ENCODE results near the gene PORCN. TPM values are rescaled to one million over a fixed set of nuclear protein-coding genes. Genes with fewer than 3 reads are reported as not detected.
A peak's percentile ranks its signal among the peaks of the same experiment; 100 is the strongest.

Gene PORCN
- total and polyA plus RNA-seq, 2 of the 13 experiments (the other 11 are each of a cell fraction or from before 2014, with no cell fraction given) = 3.9 to 5.8 TPM

DNA sequence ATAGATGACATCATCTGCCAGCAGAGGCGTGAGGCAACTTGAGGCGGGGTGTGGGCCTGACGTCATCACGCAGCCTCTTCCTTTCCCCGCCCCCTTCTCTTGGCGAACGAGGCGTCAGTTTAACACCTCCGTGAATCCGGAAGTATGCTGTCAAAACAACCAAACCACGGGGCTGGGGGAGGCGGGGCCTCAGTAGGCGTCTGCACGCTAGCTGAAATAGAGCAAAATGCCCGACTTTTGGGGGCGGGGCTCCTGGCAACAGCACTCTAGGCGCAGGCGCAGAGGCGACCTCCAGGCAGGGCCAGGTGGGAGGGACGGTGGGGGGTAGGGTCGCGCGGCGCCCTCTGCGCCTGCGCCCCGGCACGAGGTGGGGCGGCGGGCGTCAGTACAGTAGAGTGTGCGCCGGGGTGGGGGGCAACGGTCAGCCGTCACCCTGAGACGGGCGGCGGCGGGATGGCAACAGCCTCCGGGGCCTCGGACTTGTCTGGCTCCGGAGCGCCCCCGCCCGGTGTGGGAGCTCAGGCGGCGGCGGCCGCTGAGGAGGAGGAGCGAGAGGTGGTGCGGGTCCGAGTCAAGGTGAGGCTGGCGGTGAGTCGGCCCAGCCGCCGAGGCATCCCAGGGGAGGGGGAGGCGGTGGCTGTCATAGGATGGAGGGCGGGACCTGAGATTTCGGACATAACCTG, 30.7 kb downstream of the PORCN start, which contains the start of gene TBC1D25 (continued):
- TF ChIP-seq ZFX (CRISPR knock-in tag; IDR thresholded peaks at IDR 0.05; ENCODE audit: low read depth) (peak; percentile 62), ZNF350 (CRISPR knock-in tag; IDR thresholded peaks at IDR 0.05; ENCODE audit: borderline replicate concordance, low read depth) (0 out of 2 replicates have a peak, but pooled peaks have one; percentile 24), GMEB1 (CRISPR knock-in tag; IDR thresholded peaks at IDR 0.05; ENCODE audit: borderline replicate concordance) (peak; percentile 83), ZNF564 (CRISPR knock-in tag; IDR thresholded peaks at IDR 0.05) (peak; percentile 38; the same call in 1 of the 2 replicates), MNT (IDR thresholded peaks at IDR 0.05) (peak; percentile 64), SOX6 (IDR thresholded peaks at IDR 0.05) (no peak), SOX6 (CRISPR knock-in tag; IDR thresholded peaks at IDR 0.05) (peak; percentile 22; the same call in 1 of the 2 replicates), ARNT2 (CRISPR knock-in tag; IDR thresholded peaks at IDR 0.05; ENCODE audit: low read depth) (0 out of 2 replicates have a peak, but pooled peaks have one; percentile 41), NFYC (CRISPR knock-in tag; IDR thresholded peaks at IDR 0.05) (no peak), ZMYM2 (CRISPR knock-in tag; IDR thresholded peaks at IDR 0.05) (0 out of 2 replicates have a peak, but pooled peaks have one; percentile 64), ZBTB21 (CRISPR knock-in tag; IDR thresholded peaks at IDR 0.05) (peak; percentile 95), ZNF256 (CRISPR knock-in tag; conservative IDR thresholded peaks at IDR 0.05) (no peak), SPEN (CRISPR knock-in tag; IDR thresholded peaks at IDR 0.05; ENCODE audit: low read depth) (0 out of 2 replicates have a peak, but pooled peaks have one; percentile 31), GABPA (IDR thresholded peaks at IDR 0.05; ENCODE audit: low read depth, low read length) (no peak), GABPA (CRISPR knock-in tag; IDR thresholded peaks at IDR 0.05; ENCODE audit: low read depth) (peak; percentile 54), EZH2 (conservative IDR thresholded peaks at IDR 0.05; ENCODE audit: low read depth, low read length) (no peak), CCDC6 (CRISPR knock-in tag; IDR thresholded peaks at IDR 0.05) (0 out of 2 replicates have a peak, but pooled peaks have one; percentile 78), KMT2B (CRISPR knock-in tag; IDR thresholded peaks at IDR 0.05) (0 out of 2 replicates have a peak, but pooled peaks have one; percentile 11), RCOR2 (CRISPR knock-in tag; IDR thresholded peaks at IDR 0.05) (no peak), TBX3 (IDR thresholded peaks at IDR 0.05; ENCODE audit: borderline replicate concordance) (peak; percentile 97), AGO1 (IDR thresholded peaks at IDR 0.05; ENCODE audit: low read depth, low read length, poor library complexity, severe bottlenecking) (no peak), ELF3 (CRISPR knock-in tag; IDR thresholded peaks at IDR 0.05) (peak; percentile 17; the same call in 1 of the 2 replicates)
- TF ChIP-seq, protein P1, sequence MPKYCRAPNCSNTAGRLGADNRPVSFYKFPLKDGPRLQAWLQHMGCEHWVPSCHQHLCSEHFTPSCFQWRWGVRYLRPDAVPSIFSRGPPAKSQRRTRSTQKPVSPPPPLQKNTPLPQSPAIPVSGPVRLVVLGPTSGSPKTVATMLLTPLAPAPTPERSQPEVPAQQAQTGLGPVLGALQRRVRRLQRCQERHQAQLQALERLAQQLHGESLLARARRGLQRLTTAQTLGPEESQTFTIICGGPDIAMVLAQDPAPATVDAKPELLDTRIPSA (CRISPR knock-in tag; IDR thresholded peaks at IDR 0.05; ENCODE audit: borderline replicate concordance) = peak; percentile 27; the same call in 1 of the 2 replicates
- TF ChIP-seq, protein P2, sequence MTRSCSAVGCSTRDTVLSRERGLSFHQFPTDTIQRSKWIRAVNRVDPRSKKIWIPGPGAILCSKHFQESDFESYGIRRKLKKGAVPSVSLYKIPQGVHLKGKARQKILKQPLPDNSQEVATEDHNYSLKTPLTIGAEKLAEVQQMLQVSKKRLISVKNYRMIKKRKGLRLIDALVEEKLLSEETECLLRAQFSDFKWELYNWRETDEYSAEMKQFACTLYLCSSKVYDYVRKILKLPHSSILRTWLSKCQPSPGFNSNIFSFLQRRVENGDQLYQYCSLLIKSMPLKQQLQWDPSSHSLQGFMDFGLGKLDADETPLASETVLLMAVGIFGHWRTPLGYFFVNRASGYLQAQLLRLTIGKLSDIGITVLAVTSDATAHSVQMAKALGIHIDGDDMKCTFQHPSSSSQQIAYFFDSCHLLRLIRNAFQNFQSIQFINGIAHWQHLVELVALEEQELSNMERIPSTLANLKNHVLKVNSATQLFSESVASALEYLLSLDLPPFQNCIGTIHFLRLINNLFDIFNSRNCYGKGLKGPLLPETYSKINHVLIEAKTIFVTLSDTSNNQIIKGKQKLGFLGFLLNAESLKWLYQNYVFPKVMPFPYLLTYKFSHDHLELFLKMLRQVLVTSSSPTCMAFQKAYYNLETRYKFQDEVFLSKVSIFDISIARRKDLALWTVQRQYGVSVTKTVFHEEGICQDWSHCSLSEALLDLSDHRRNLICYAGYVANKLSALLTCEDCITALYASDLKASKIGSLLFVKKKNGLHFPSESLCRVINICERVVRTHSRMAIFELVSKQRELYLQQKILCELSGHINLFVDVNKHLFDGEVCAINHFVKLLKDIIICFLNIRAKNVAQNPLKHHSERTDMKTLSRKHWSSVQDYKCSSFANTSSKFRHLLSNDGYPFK (CRISPR knock-in tag; IDR thresholded peaks at IDR 0.05; ENCODE audit: borderline replicate concordance) = no peak; the same call in 1 of the 2 replicates

Measured in HepG2 (cell line).